ENCODE results near the gene NTM. TPM values are rescaled to one million over a fixed set of nuclear protein-coding genes. Genes with fewer than 3 reads are reported as not detected.
"Not testable (repeated sequence)": the region's sequence is repeated elsewhere in the genome, so short reads cannot be mapped to it uniquely, and the experiment has no call there.

NTM gene
- total RNA-seq, 1 donor, result not detected

DNA sequence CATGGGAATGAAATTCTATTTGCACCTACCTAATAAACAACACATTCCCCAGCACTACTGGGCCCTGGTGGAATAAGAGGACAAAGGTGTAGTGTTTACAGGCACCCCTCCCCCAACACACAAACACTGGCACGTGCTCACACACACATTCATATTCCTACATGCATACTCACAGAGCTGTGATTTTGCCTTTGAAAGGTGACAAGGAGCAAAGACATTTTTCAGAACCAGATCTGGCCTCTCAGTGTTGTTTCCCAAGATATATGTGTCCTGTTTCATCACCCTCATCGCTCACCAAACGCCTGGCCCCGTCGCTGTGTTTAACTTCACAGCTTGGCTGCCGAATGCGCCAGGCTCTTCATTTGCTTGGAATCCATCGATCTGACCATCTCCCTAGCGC lies 292.6 kb downstream of the NTM start:
- no peak for DNase-seq (ENCODE audit: low read depth in 2 of 3, low spot score in 2 of 3)

DNA sequence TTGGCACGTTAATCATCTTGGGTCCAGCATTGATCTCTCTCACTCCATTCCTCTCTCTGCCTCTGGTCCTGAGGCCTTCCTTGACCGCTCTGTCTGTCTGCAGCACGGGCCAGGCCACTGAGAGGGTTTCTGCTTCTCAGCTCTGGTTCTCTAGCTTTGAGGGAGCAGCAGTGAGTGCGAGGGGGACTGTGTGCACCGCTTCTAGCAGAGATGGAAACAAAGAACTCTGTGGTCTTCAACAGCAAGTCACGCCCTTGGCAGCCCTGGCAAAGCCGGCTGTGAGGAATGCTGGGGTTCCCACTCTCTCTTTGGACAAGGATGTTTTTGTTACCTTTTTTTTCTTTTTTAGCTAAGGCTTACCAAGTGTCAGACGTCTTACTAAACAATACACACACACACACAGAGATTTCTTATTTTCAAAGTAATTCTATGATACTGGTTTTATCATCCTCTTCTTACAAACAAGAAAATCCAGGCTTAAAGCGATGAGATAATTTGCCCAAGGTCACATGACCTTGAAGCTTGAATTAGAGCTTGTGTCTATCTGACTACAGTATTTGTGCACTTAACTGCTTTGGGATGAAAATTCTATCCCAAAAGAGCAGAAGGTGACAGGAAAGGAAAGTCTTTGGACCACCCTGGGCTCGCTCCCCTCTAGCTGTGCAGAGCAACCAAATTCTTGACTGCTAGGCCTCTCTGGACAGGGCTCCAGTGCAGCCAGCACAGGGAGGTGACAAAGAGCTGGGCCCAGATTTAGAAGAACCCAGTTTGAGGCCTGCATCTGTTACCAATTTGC lies 293.2 kb downstream of the NTM start:
- DNase-seq (ENCODE audit: low read depth in 2 of 3, low spot score in 2 of 3), result no peak

DNA sequence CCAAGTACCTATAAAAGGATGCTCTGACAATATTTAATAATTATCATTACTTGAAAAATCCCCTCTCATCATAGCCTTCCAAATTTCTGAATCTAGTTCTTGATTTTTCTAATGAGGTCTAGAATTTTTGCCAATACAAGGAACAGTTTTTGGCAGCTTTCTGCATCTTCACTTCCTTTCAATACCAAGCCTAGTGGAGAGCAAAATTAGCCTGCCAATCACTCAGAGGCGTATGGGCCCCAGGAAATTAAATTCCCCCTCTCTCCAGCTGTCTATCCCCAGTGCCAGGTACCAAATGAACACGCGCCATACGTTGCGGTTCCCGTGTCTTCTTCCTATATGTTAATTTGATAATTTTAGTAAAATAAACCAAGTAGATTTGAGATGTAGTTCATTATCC lies 293.9 kb downstream of the NTM start:
- no peak for DNase-seq (ENCODE audit: low read depth in 2 of 3, low spot score in 2 of 3)

DNA sequence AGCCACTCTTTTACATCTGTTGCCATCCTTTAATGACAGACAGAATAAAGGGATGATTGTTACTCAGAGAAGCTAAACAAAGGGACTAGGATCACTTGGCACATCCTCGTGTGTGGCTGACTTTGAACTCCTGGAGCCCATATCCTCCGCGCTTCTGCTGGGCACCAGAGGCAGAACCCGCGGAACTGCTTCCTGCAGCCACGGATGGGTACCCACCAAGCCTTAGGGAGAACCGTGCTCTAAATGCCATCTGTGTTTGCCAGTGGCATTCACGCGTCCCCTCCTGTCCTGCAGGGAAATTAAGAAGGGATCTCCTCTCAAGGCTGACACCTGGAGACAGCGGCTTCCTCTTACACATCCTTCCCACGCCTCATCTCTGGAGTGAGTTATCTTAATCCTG lies 294.4 kb downstream of the NTM start:
- DNase-seq (ENCODE audit: low read depth in 2 of 3, low spot score in 2 of 3), result no peak

DNA sequence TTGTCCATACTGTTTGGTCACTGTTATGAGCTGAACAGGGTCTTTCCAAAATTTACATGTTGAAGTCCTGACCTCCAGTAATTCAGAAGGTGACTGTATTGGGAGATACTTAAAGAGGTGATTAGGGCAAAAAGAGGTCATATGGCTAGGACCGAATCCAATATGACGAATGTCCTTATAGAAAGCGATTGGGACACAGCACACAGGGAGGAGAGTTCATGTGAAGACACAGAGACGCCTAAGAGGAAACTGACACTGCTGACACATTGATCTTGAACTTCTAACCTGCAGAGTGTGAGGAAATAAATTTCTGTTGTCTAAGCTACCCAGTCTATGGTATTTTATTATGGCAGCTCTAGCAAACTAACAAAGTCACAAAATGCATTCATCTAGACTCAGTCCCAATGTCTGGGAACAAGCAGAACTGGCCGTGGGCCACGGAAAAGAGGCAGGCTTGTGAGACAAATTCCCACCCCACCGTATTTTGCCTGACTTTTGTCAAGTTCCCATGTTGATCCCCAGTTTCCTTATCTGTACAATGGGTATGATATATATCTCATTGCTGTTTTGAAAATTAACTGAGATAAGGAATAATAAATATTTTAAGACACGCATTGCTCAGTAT lies 295.0 kb downstream of the NTM start:
- no peak for DNase-seq (ENCODE audit: low read depth in 2 of 3, low spot score in 2 of 3)

DNA sequence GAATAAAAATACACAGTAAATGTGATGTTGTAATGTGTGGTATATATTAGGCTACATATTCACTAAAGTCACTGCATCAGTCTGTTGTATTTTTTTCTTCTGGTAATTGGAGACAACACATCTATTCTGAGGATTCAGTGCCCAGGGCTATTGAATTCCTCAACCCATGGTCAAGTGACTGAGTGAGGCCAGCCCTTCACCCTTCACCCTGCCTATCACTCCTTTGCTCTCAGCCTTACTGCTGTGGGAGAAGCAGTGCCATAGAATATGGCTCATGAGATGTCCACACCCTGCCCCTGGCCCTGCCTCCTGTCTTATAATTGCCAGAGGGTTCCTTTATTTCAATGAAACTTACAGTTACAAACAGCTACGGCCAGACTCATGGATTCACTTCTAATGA lies 295.6 kb downstream of the NTM start:
- no peak for DNase-seq (ENCODE audit: low read depth in 2 of 3, low spot score in 2 of 3)

DNA sequence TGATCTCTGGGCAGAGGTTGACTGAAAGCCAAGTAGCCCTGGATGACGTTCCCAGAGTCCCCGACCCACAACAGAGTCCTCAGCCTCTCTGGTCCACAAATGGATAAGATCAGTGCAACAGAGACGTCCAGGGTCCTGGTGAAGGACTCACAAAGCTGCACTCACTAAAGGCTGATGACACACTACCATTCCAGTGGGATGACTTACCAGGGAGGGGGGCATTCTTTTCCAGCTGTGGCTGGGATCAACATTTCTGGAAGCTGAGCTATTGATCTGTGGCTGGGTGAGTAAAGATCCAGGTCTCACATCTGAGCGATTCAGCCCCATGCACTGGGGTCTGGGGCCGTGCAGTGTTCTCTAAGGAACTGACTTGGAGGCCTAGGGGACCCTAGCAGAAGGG lies 296.2 kb downstream of the NTM start:
- DNase-seq (ENCODE audit: low read depth in 2 of 3, low spot score in 2 of 3), result no peak

DNA sequence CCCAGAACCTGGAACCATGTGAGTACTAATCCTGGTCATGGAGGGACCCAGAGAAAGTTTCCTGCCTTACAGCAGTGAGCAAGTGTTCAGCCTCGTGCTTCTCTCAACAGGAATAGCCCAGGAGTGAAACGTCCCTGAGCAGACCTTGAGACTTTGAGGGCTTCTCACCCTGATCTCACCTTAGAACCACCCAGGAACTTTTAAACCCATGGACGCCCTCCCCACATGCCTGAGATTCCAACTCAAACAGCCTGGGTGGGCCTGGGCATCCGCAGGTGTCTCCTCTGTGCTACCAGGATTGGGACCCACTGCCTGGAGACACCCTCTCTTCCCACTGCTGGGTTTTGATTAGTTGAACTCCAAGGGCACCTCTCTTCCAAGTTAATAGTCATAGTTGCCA lies 297.2 kb downstream of the NTM start:
- no peak for DNase-seq (ENCODE audit: low read depth in 2 of 3, low spot score in 2 of 3)

DNA sequence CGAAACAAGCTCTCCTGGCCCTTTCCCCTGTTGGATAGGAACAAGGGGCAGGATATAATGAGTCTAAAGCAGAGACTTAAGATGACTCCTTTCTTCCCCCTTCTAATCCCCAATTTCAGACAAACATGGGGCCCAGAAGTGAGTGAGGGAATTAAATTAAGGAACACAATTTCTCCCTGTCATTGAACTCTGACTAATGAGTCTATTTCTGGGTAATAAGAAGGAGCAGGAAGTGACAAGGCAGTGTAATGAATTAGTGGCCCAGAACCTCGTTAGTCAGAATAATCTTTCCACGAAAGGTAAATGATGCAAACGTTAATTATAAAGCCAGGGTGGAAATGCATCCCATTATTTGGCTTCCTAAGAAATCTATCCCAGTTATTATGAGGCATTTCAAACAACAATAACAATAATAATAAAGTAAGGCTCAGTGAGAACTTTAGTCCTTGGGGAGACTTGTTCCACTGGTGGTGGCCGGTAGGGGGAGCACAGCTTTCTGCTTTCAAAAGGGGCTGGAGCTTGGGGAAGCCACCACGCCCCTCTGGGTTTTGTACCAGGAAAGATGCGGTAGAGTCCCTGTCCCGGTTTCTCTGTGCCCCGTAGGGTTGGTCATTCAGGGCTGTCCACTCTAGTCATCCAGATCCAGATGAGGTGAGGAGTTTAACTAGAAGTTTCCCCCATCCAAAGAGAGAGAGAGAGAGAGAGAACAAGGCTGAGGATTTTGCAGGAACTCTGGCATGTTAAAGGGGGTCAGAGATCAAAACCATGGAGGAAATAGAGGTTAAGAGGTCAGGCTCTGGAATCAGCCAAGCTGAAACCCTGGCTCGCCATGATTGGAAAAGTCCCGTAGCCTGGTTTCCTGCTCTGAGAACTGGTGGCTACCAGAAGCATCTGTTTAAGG lies 298.3 kb downstream of the NTM start:
- peak in 2 of 3 donors; percentile 43 to 63 for DNase-seq (ENCODE audit: low read depth in 2 of 3, low spot score in 2 of 3)

DNA sequence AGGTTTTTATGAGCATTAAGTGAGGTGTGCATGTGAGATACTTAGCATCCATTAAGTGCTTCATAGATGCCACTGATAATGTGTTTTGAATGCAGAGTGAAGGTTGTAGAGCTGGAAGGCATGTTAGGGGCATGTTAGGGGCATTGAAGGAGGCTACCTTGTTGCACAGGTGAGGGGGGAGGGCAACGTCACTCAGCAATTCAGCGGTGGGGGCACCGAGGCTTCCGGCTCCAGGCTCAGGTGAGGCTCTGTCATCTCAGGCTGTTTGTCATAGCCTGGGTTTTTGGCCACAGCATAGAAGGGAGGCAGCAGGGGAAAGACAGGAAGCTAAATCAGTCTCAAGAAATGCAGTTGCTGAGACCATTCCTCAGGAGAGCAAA lies 299.0 kb downstream of the NTM start:
- DNase-seq (ENCODE audit: low read depth in 2 of 3, low spot score in 2 of 3), result no peak

DNA sequence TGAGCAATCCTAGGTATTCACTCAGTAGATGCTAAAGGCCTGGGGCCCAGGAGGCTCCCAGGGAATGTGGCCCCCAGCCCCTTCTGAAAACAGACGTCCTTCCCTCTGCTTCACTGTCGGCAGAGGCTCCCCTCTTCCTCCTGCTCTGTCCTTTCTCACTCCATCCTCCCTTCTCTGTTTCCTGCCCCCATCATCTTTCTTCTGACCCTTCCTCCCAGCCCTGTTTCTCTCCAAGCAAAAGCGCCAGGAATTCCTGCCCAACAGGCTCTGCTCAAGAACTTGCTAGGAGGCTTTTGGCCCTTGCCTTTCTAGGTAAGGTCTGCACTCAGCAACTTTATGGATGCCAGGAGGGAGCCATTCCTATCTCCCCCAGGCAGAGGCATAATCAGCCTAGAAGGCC lies 300.5 kb downstream of the NTM start:
- no peak for DNase-seq (ENCODE audit: low read depth in 2 of 3, low spot score in 2 of 3)

DNA sequence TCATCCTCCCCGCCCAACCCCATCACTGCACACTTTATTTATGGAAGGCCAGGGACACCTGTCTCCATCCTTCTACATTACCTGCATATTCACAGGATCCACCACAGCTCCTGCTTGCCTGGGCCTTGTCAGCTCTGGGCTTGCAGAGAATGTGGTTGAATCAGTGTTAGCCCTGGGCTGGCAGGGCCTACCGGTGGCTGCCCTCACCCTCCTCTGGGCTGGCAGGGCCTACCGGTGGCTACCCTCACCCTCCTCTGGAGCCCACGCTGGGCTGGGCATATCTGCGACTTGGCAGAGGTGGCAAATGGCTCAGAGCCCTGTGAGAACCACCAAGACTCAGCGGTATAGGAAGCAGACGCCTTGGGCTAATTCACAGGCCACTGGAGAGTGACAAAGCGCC lies 300.9 kb downstream of the NTM start:
- DNase-seq (ENCODE audit: low read depth in 2 of 3, low spot score in 2 of 3), result no peak

DNA sequence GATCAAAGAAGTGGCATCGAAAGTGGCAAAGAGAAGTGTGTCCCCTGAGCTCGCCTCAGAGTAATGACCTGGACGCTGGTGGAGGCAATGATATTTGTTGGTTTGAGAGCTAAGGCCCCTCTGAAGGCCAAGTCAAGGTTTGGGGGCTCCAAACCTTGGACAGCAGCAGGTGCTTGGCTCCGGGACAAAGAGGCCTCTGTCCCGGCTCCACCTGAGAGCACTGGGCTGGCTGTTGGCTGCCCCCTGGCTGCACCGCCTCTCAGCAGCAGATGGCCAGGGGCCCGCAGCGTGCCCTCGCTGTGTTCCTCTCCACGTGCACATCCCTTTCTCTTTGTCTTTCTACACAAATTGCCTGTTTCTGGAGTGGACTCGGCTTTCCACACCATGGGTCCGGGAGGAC lies 301.3 kb downstream of the NTM start:
- DNase-seq (ENCODE audit: low read depth in 2 of 3, low spot score in 2 of 3), result no peak

DNA sequence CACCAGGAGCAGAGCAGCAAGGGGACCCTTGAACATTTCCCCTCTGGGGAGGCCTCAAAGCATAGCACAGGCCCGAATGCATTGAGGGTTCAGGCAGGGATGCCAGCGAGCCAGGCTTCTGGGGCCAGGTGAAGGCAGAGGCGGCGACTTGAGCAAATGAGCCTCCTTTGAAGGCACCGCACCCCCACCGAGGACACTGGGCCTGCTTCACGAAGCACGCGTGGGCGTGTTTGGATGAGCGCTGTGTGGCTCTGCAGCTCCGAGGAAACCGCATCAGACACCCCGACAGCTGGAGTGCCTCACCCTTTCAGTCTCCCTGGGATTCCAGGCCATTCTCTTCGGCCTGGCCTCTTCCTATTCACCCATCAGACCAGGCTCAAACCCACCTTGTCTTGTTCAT lies 301.8 kb downstream of the NTM start:
- DNase-seq (ENCODE audit: low read depth in 2 of 3, low spot score in 2 of 3), result no peak

DNA sequence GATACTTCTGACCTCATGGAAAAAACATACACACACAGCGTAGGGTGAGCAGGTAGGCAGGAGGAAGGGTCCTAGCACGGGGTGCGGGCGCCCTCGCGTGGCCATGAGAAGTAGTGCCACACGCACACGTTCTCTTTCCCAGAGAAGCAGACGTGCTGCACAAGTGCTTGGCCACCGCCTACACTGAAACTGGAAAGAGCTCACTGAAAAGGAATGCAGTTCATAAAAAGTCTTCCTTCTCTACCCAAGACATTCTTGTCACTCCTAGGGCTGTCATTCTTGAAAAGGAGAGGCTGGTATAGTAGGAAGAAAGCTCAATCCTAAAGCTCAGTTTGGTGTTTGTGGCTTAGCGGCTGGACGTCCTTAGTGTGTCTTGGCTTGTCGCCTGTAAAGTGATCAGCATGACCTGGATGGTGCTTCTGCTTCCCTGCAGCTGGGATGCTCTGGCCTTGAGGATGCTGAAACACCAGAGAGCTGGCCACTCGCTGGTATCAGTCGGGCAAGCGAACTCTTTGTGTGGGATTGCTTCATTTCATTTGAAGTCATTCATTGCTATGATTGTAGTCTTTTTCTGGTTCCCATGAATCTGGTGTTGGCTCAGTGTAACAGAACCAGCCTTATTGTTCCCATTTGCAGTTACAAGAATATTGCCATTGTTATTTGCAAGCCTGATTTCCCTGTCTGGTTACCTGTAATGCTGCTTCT lies 303.8 kb downstream of the NTM start:
- peak in 2 of 3 donors; percentile 41 to 72 for DNase-seq (ENCODE audit: low read depth in 2 of 3, low spot score in 2 of 3)

DNA sequence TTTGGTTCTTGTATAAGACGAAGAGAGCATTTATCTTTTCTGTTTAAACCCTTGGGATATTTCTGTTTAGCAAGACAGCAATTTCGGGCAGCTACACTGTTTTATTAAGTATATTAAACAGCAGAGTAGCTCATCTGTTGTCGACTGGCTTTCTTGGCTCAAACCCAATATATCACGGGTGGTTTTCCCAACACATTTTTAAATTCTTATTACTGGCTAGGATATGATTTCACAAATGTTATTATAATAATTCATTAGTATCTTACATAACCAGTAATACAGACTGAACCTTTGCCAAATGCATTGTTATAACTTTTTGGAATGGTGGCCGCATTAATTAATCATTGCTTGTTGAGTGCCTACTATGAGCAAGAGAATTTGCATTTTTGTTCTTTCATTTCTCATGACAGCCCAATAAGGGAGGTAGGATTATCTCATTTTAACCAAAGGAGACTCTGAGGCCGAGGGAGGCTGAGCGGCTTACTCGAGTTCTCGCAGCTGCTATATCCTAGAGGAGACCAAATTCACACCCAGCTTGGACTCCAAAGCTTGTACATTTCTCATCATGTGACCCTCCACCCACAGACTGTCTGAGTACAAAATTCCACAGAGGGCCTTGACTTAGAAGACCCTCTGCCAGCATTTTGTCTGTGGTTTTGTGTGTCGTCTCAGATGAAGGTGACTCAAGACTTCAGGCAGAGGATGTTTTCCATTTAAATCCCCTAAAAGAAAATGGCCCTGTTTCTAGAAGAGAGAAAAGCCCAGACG lies 304.9 kb downstream of the NTM start:
- DNase-seq (ENCODE audit: low read depth in 2 of 3, low spot score in 2 of 3), result no peak

DNA sequence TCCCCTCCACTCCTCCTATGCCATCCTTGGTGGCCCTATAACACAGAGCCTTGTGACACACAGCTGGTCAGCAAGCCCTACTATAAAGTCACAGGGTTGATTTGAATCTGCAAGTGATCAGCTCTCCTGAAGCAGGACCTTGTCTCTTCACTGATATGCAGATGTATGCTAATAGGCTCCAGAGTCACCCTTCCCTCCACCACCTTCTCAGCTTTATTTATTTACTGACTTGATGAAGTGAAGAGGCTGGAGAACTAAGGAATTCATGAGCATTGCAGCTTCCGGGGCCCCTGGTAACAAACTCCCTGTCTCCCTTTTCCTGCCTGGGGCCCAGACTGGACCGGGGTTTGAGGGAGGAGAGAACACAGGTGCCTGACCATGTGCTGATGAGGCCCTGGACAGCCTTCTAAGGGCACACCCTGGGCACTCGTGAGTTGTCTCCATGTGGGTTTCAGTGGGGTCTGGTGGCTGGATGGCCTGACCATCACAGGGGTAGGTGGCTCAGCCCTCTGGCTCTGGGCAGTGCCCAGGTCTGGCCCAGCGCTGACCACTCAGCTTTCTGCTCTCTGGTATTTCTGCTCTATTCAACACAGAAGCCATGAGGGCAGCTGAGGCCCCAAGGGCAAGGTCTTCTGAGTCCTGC lies 307.5 kb downstream of the NTM start:
- DNase-seq (ENCODE audit: low read depth in 2 of 3, low spot score in 2 of 3), result no peak

DNA sequence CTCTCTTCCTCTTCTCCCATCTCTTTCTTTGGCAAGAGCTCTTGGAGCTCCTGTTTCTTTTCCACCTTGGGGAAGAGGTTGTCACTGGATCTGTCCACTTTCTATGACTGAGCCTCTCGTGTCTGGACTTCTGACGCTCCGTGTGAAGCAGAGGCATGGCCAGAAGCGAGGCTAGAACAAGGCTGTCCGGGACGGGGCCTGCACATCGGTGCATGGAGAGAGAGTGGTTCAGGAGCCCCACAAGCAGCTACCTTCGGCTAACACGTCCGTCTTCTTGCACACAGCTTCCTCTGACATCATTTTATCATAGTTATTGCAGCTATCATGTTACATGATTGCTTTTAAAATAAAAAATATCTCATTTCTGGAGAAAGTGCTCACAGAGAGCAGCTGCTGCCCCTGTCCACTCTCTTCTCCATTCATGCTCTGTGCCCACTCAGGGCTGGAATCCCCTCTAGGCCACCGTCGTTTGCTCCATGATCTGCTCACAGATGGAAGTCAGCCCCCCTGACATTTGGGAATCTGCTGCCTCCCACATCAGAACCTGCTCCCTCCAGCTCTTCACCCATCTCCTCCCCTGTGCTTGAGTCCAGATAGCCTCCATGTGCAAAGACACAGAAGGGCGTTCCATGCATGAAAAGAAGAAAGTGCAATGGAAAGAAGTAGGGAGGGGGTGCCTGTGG lies 308.4 kb downstream of the NTM start:
- no peak for DNase-seq (ENCODE audit: low read depth in 2 of 3, low spot score in 2 of 3)

DNA sequence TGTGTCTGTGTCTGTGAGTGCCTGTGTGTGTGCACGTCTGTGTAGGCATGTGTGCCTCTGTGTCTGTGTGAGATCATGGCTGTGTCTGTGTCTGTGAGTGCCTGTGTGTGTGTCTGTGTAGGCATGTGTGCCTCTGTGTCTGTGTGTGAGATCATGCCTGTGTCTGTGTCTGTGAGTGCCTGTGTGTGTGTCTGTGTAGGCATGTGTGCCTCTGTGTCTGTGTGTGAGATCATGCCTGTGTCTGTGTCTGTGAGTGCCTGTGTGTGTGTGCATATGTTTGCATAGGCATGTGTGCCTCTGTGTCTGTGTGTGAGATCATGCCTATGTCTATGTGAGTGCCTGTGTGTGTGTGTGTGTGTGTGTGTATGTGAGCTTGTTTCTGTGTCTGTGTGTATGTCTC lies 310.0 kb downstream of the NTM start:
- DNase-seq (ENCODE audit: low read depth in 2 of 3, low spot score in 2 of 3), result not testable (repeated sequence)

All from hematopoietic multipotent progenitor cell (in vitro differentiated cells).